H1 (cell line): ENCODE data around the gene COPS2. TPM values are rescaled to one million over a fixed set of nuclear protein-coding genes. Genes with fewer than 3 reads are reported as not detected.

ENCODE experiments used
- ASH2L ChIP-seq: fragments of 200-600, 300-600 bp; sonication (generic); IDR thresholded peaks from one replicate; pipeline ENCODE4 v1.7.1; 2017; ENCODE audit warnings: low read length
- BRCA1 ChIP-seq: IDR thresholded peaks from 2 replicates; pipeline ENCODE4 v1.6.1; 2012; ENCODE audit warnings: low read depth, low read length, improper control_type of control experiment
- CHD7 ChIP-seq: fragments of 300-600 bp; sonication (generic); IDR thresholded peaks from 2 replicates; pipeline ENCODE4 v1.7.1; 2012; ENCODE audit warnings: low read length, moderate library complexity, mild to moderate bottlenecking, inconsistent platforms; ENCODE audit not compliant: insufficient replicate concordance
- CTCF ChIP-seq, 3 experiments: IDR thresholded peaks; 1 replicate in 2 of 3; 2 replicates in 1 of 3; pipeline versions ENCODE4 v1.5.1 to v1.6.1; 2011; ENCODE audit warnings: low read length in 3 of 3, mild to moderate bottlenecking in 3 of 3, inconsistent platforms in 2 of 3, low read depth in 1 of 3, moderate library complexity in 1 of 3; ENCODE audit not compliant: insufficient read depth in 1 of 3; ENCODE audit errors: control extremely low read depth in 1 of 3
- KDM1A ChIP-seq: fragments of 200-600, 300-600 bp; sonication (generic); IDR thresholded peaks from 2 replicates; pipeline ENCODE4 v1.7.1; 2016; ENCODE audit warnings: mild to moderate bottlenecking, low read length, borderline replicate concordance
- SIN3A ChIP-seq, 2 experiments: IDR thresholded peaks in 1 of 2; conservative IDR thresholded peaks in 1 of 2; 2 replicates each; pipeline ENCODE4 v1.6.1; 2011 to 2012; ENCODE audit warnings: low read length in 2 of 2, improper control_type of control experiment in 1 of 2, low read depth in 1 of 2, mild to moderate bottlenecking in 1 of 2
- SIRT6 ChIP-seq: IDR thresholded peaks from one replicate; pipeline ENCODE4 v1.7.1; 2012; ENCODE audit warnings: low read length, inconsistent platforms
- SP4 ChIP-seq: IDR thresholded peaks from 2 replicates; pipeline ENCODE4 v1.6.1; 2012; ENCODE audit warnings: low read length, inconsistent platforms
- TCF12 ChIP-seq: IDR thresholded peaks from 2 replicates; pipeline ENCODE4 v1.6.1; 2011; ENCODE audit warnings: low read depth, mild to moderate bottlenecking, low read length
- polyA plus RNA-seq, 7 experiments: library from polyadenylated mRNA; depleted of rRNA in 3 of 7; stranded (reverse) in 5 of 7; unstranded in 2 of 7; fragments of >200 nt in 5 of 7; fragments of 200-250 nt in 2 of 7; gene quantifications; 1 replicate in 5 of 7; 2 replicates in 1 of 7; 4 replicates in 1 of 7; pipeline versions ENCODE4 v1.2.1 to v1.2.3, GENCODE V29; 2011 to 2013; ENCODE audit warnings: missing spikeins in 2 of 7, mixed read lengths in 2 of 7
- total RNA-seq: library from RNA; stranded (reverse); fragmentation: NEBNext Ultra II Directional; extraction: Animal tissue kit (Norgen Biotek cat#: 25700); gene quantifications from 2 replicates; pipeline ENCODE4 v1.2.1, GENCODE V29; 2021
- TF ChIP-seq, protein P1 (sequence below): IDR thresholded peaks from 2 replicates; pipeline ENCODE4 v1.6.1; 2012; ENCODE audit warnings: inconsistent platforms

COPS2 gene
- total and polyA plus RNA-seq, 2 of the 8 experiments (the other 6 are each of a cell fraction or from before 2014, with no cell fraction given), result 17.7 to 85.1 TPM

GRCh38 chr15:49200347-49200746 is 44.9 kb upstream of the COPS2 start (continued):
- TF ChIP-seq CHD7 (no peak), CTCF (IDR thresholded peaks at IDR 0.05; ENCODE audit: control extremely low read depth in 1 of 3, insufficient read depth in 1 of 3, low read depth in 1 of 3, low read length in 3 of 3) (no peak), TCF12 (no peak), SIN3A (conservative IDR thresholded peaks at IDR 0.05 in 1 of 2, IDR thresholded peaks at IDR 0.05 in 1 of 2; ENCODE audit: low read depth in 1 of 2, low read length in 2 of 2) (no peak), BRCA1 (no peak), KDM1A (no peak), SP4 (no peak), SIRT6 (no peak), ASH2L (no peak)
- TF ChIP-seq, protein P1, sequence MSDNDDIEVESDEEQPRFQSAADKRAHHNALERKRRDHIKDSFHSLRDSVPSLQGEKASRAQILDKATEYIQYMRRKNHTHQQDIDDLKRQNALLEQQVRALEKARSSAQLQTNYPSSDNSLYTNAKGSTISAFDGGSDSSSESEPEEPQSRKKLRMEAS, result no peak
